Left ventricle myocardium superior (tissue), 1 donor: Measurements from ENCODE around the gene SPOCK3. TPM values are rescaled to one million over a fixed set of nuclear protein-coding genes. Genes with fewer than 3 reads are reported as not detected.
"Not testable (repeated sequence)": the region's sequence is repeated elsewhere in the genome, so short reads cannot be mapped to it uniquely, and the experiment has no call there.

Experiments
- ATAC-seq: fragments of 200-7000 bp; cut with Tn5 transposase; one replicate; pipeline ENCODE4 v1.9.1; 2020; ENCODE audit warnings: mild to moderate bottlenecking, moderate library complexity
- DNase-seq: peaks from one replicate; pipeline ENCODE4 v3.0.0-alpha.2; 2020
- intact Hi-C: fragments of 100-400 bp; cut with micrococcal nuclease; formaldehyde crosslinking; loops from one replicate; pipeline ENCODE4 v1.11.0; 2022
- total RNA-seq: library from RNA; stranded (reverse); fragmentation: NEBNext Ultra II Directional; extraction: Animal tissue kit (Norgen Biotek cat#: 25700); gene quantifications from one replicate; pipeline ENCODE4 v1.2.1, GENCODE V29; 2021
- donor health status: DM: no; HTN: yes; CAD: no; lungs with severe emphysema.

SPOCK3 gene
- total RNA-seq, 1 donor from 2014 or later, result 1.1 TPM

DNA sequence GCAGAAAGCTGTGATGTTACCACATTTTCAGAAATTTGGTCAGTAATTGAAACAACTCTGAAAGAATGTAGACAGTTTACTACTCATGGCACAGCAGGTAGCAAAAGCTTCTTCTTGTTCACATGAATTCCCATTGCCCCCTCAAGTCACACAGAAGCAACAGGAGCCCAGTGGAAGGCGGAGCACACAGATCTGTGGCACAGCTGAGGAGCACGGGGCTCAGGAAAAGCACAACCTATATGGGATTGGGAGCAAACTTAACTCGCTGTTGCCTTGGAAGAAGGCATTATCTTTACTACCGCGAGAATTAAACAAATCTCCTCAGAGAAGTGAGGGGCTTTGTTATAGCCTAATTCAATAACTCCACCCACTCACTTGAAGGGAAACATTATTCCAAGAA lies 358.5 kb downstream of the SPOCK3 start:
- intact Hi-C loops, result no loop called here
- DNase-seq (no peak), ATAC-seq (no peak)

GRCh38 chr4:166862032-166862431 lies 372.3 kb downstream of the SPOCK3 start:
- intact Hi-C loops, result no loop called here

GRCh38 chr4:166850398-166850797 lies 383.9 kb downstream of the SPOCK3 start:
- ATAC-seq, intact Hi-C loops: not testable (repeated sequence)

More at GRCh38 chr4:166862032-166862431, 372.3 kb downstream of the SPOCK3 start:
- ATAC-seq (no peak), DNase-seq (no peak)

DNA sequence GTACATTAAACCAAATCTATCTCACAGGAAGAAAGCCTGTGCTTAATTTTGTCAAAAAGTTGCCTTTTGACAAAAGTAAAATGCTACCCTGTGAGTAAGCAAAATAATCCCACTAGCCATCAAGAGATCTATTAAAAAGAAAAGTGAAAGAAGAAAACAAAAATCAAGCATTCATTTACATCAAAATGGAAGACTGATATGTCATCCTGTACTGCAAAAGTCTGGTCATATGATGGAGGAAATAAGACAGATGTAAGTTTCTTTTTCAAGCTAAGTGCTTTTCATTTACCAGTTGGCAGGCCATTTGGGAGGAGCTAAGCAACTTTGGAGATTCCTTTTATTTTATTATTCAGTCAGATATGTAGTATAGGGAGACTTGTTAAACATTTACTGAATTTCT lies 387.4 kb downstream of the SPOCK3 start:
- ATAC-seq (no peak), DNase-seq (no peak)
- intact Hi-C loops, result no loop called here

More at GRCh38 chr4:166850398-166850797, 383.9 kb downstream of the SPOCK3 start:
- not testable (repeated sequence) for DNase-seq

DNA sequence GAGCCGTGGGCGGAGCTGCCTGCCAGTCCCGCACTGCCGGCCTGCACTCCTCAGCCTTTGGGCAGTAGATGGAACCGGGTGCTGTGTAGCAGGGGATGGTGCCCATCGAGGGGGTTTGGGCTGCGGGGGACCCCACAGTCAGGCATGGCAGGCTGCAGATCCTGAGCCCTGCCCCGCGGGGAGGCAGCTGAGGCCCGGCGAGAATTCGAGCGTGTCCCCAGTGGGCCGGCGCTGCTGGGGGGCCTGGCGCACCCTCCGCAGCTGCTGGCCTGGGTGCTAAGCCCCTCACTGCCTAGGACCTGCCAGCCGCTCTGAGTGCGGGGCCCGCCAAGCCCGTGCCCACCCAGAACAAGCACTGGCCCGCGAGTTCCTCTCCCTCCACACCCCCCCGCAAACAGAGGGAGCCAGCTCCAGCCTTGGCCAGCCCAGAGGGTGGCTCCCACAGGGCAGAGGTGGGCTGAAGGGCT lies 391.5 kb downstream of the SPOCK3 start:
- no peak for ATAC-seq
- no peak for DNase-seq
- intact Hi-C loops, result no loop called here

DNA sequence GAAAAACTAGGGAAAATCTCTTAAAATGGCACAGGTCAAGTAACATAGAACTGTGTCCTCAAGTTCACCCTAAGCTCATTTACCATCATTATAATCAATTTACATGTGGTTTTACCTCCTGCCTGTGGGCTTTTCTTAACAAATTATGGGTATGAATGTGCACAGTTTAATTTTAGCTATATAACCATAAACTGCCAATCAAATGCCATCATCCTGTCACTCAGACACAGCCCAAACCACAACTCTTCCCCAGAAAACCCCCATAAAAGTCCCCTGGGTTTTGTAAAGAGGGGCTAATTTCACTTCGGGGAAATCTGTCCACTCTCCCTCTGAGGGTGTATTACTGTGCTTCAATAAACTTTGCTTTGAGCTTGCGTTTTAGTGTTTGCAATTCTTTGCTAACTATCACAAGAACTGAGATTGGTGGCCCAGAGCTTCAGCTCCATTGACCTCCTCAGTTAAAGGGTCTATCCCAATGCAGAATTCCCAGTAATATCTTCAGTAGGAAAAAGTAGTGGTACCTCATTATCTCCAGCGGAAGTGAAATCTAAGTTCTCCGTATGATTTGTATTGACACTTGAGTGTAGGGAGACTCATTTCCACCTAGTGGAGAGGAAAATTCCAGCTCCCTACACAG lies 394.6 kb downstream of the SPOCK3 start:
- DNase-seq (no peak), ATAC-seq (no peak)
- intact Hi-C loops, result no loop called here

DNA sequence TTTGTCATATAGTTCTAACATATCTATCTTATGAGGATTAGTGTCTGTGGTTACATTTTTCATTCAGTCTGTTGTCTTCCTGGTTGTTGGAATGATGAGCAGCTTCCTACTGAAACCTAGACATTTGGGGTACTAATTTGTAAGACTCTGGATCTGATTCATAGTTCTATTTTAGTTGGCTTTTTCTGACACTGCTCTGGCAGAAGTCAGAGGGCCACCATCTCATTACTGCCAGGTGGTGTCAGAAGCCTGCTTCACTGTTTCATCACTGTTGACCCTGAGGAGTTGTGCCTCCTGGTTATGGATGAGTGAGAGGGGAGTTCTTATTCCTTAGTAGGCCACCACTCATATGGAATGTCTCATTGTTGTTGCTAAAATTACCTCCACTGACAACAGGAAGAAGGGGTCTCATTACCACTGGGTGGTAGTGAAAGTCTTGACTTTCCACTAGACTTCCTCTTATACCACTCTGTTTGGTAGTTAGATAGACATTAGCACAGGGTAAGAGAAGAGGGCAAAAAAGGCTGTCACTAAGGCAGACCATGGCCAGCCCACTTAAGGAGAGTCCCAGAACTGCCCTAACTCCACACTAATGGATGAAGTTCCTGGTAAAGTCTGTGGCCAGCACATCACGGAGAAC lies 395.2 kb downstream of the SPOCK3 start:
- intact Hi-C loops, result no loop called here
- ATAC-seq (no peak), DNase-seq (no peak)

- DNase-seq (no peak), ATAC-seq (no peak)
- intact Hi-C loops, result no loop called here
Observed at GRCh38 chr4:166836865-166837264, 397.4 kb downstream of the SPOCK3 start.

- ATAC-seq (no peak), DNase-seq (no peak)
- intact Hi-C loops, result no loop called here
Observed at GRCh38 chr4:166827629-166828028, 406.7 kb downstream of the SPOCK3 start.

- intact Hi-C loops, result no loop called here
- ATAC-seq (no peak), DNase-seq (no peak)
Observed at GRCh38 chr4:166827167-166827566, 407.1 kb downstream of the SPOCK3 start.

DNA sequence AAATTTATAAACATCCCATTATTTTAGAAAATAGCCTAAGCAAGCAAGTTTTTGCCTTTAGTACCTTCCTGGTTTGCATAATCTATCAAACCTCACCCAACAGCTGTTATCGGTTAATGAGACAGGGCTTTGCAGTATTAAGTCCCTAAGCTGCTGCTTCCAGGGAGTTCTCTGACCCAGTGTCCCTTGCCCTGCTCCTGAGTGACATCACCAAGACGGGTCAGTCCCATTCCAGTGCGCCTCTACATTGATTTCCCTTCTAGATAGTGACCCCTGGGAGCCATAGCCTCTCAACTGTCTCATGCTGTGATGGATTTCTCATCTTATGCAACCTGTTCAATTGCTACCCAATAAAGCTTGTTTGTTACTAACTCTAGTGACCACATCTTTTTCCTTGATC lies 410.4 kb downstream of the SPOCK3 start:
- ATAC-seq (no peak), DNase-seq (no peak)
- intact Hi-C loops, result no loop called here

- ATAC-seq, result no peak
- intact Hi-C loops, result no loop called here
- DNase-seq, result no peak
Observed at GRCh38 chr4:166823126-166823525, 411.2 kb downstream of the SPOCK3 start.

GRCh38 chr4:166822386-166822785 lies 411.9 kb downstream of the SPOCK3 start:
- ATAC-seq (no peak), DNase-seq (no peak)
- intact Hi-C loops, result no loop called here

DNA sequence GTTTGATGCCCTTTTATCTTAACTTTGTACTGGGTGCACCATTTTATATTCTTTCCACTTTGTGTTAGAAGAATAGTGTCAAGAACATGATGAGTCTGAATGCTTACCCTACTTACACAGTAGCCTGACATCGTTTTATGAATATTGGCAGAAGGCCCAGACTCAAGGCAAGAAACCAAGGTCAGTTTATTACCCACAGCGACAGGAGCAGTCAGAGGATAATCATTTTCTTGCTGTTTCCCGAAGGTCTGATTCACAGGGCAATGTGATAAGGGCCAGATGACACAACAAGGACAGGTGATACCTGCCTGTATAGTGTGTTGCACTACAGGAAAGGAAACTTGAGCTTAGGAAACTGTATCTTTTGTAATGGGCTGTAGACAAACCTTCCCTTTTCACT lies 417.4 kb downstream of the SPOCK3 start:
- intact Hi-C loops, result no loop called here
- ATAC-seq (no peak), DNase-seq (no peak)

- ATAC-seq, result no peak
- intact Hi-C loops, result no loop called here
Observed at GRCh38 chr4:166808380-166808779, 425.9 kb downstream of the SPOCK3 start.

DNA sequence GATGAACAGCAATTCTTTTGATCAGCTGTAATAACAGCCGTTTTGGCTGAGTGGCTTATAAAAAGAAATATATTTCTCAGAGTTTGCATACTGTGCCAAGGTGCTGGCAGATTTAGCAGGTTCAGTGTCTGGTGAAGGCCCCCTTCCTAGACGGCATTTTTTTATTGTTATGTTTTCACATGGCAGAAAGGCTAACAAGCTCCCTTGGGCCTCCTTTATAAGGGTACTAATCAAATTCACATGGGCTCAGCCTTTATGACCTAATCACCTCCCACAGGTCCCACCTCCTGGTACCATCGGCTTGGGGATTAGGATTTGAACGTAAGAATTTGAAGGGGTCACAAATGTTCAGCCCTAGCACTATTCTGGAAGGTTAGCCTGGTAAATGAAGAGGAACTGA lies 431.9 kb downstream of the SPOCK3 start:
- ATAC-seq, result no peak
- intact Hi-C loops, result no loop called here
- DNase-seq, result no peak

More at GRCh38 chr4:166808380-166808779, 425.9 kb downstream of the SPOCK3 start:
- no peak for DNase-seq

- DNase-seq, result no peak
- no peak for ATAC-seq
- intact Hi-C loops, result no loop called here
Observed at GRCh38 chr4:166798126-166798525, 436.2 kb downstream of the SPOCK3 start.

- intact Hi-C loops, result no loop called here
- no peak for DNase-seq
- ATAC-seq, result no peak
Observed at GRCh38 chr4:166777760-166778159, 456.5 kb downstream of the SPOCK3 start.

DNA sequence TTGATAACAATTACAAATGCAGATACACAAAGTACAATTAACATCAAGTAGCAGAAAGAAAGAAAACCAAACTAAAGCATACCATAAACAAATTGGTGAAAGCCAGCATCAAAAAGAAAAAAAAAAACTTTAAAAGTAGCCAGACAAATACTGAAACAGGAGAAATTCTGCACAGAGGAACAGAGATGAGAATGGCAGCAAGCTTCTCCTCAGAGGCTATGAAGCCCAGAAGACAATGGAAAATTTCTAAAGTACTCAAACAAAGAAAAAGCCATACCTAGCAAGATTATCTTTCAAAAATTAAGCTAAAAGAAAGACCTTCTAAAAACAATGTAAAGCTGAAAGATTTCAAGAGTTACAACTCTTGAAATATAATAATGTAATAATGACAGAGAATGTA lies 471.3 kb downstream of the SPOCK3 start:
- intact Hi-C loops, result no loop called here
- no peak for ATAC-seq
- DNase-seq, result no peak

GRCh38 chr4:166741742-166742141 lies 492.6 kb downstream of the SPOCK3 start:
- intact Hi-C loops, result no loop called here
- no peak for ATAC-seq
- no peak for DNase-seq

GRCh38 chr4:166739215-166739614 lies 495.1 kb downstream of the SPOCK3 start:
- DNase-seq, ATAC-seq, intact Hi-C loops: not testable (repeated sequence)
